NCI-H526 treated with DMSO at 0.1 percent for 48 hours (cell line): Measurements from ENCODE around the gene HK2.

Source experiments
- DNase-seq: peaks from one replicate; lab custom pipeline; 2025; lab: John Stamatoyannopoulos, UW

The HK2 gene

DNA sequence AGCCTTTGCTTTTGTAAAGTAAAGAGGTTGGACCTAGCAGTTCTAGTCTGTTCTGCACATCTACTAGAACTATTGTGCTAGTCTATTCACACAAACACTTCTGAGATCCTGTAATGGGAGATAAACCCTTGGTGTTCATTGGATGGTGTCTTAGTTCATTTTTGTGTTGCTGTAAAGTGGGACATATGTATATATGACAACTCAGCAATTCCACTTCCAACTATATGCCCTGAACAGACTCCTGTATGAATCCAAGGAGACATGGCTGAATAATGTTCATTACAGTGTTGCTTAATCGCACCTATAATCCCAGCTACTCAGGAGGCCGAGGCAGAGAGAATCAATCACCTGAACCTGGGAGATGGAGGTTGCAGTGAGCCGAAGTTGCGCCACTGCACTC lies 23.3 kb downstream of the HK2 start:
- DNase-seq = no peak

DNA sequence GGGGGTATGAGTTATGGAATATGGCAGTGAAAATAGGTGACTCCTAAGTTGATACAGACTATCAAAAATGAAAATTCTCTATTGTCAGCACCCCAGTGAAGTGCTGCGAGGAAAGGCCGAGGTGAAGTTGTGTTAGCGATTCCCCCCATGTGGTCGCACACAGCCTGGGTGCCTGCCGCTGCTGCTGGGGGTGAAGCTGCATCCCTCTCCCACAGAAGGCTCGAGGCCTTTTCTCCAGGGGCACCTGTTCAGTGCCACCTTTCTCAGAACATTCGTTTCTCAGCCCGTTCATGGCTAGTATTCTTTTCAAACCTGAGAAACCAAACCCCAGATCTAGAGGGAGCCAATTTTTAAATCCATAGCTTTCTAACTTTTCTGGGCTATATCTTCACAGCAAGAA lies 23.8 kb downstream of the HK2 start:
- DNase-seq = no peak

DNA sequence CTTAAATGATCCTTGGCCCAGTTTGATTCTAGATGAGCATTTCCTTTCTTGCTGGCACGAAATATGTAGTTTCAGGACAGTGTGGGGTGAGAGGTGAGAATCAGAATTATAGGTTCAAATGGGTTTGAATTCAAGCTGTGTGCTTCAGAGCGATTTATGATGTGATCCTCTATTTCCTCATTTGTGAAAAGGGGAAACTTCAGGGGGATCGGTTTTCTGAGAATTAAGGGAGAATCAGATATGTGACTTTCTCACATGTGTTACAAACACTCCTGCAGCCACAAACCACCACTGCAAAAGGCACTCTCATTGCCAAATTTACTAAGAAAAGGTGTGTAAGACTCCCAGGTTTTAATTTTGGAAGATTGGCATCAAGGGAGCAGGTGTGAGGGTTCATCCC lies 24.4 kb downstream of the HK2 start:
- no peak for DNase-seq

DNA sequence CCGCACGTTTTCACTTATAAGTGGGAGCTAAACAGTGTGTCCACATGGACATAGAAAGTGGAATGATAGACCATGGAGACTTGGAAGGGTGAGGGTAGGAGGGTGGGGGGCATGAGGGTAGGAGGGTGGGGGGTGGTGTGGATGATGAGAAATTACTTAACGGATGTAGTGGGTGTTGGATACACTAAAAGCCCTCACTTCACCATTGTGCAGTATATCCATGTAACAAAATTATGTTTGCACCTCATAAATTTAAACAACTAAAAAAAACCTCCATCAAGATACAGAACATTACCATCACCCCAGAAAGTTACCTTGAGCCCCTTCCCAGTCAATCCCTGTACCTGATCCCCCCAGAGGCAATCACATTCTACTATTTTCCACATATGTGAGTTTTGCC lies 26.2 kb downstream of the HK2 start:
- DNase-seq = no peak

DNA sequence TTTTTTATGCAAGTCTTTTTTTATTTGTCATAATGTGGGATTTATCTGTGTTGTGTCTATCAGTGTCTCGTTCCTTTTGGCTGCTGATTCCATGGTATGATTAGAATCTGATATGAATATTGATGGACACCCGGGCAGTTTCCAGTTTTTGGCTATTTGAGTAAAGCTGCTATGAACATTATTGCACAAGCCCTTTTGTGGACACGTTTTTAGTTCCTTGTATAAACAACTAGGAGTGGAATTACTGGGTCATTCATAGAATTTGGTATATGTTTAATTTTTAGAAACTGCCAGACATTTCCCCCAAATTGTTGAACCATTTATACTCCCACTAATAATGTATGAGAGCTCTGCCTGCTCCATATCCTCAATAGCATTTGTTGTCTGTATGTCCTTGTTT lies 26.6 kb downstream of the HK2 start:
- DNase-seq = no peak

DNA sequence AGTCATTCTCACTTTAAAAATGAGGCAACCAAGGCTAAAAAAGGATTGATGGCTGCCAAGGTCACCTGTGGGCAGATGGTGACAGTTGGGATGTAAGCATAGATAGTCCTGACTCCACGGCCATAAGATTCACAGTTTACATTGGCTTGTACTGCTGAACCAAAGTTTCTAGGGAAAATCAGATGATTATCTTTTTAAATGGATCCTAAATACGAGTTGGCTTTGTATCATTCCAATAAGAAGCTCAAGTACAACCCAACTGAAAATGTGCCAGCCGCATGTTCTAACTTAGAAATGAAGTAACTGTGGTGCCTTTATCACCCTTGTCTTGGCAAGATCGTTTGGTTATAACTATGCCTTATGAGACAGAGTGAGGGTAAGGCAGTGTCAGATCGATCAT lies 27.6 kb downstream of the HK2 start:
- DNase-seq = no peak

DNA sequence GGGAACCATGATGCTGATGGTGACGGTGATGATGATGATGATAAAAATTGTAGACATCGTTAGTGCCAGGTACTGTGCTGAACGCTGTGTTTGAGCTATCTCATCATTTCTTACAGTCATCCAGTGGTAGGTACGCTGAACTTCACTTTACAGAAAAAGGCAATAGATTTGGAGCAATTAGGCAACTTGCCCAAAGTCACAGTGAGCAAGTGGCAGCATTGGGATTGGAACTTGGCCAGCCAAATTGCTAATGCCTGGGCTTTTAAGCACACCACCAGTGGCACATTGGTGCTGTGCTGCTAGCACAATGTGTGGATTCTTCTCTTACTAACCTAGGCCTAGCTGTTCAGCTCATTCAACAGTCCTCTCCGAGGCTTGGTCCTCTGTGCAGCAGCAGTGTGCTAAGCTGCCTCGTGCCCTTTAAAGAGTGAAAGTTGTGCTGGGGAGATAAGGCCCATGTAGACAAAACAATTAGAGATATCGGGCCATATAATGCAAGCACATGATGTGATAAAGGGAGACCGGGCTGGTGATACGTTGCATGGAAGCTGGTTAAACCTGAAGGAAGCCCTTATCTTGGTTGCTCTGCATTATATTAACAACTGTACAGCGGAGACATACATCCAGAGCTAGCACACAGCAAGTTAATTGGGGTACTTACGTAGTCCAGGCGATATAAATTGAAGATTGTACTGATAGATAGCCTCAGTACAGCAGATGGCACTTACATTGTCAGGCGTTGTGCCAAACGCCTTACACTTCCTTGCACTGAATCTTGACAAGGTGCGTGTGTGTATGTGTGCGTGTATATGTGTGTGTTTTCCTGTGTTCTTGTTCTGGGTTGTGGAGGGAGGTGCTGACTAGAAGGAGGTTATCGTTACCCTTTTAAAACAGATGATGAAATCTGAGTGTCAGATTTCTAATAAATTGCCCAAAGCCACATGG lies 28.4 kb downstream of the HK2 start:
- DNase-seq = no peak

DNA sequence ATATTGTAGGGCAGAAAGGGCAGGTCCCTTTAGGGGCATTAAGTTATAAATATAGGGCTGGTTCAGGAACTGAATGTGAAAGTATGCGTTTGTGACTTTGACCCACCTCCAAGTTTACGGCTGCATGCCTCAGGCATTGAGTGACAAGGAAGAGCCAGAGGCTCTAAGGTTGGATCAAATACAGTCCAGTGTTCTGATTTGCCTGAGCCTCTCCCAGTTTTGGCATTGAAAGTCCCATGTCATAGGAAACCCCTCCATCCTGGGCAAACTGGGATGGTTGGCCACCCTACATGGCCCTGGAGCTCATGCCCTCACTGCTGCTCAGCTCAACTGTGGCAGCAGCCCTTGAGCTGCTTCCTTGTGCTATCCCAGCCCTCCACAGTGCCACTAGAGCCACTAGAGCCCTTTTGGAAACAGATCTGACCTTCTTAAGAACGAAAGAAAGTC lies 29.9 kb downstream of the HK2 start:
- no peak for DNase-seq

DNA sequence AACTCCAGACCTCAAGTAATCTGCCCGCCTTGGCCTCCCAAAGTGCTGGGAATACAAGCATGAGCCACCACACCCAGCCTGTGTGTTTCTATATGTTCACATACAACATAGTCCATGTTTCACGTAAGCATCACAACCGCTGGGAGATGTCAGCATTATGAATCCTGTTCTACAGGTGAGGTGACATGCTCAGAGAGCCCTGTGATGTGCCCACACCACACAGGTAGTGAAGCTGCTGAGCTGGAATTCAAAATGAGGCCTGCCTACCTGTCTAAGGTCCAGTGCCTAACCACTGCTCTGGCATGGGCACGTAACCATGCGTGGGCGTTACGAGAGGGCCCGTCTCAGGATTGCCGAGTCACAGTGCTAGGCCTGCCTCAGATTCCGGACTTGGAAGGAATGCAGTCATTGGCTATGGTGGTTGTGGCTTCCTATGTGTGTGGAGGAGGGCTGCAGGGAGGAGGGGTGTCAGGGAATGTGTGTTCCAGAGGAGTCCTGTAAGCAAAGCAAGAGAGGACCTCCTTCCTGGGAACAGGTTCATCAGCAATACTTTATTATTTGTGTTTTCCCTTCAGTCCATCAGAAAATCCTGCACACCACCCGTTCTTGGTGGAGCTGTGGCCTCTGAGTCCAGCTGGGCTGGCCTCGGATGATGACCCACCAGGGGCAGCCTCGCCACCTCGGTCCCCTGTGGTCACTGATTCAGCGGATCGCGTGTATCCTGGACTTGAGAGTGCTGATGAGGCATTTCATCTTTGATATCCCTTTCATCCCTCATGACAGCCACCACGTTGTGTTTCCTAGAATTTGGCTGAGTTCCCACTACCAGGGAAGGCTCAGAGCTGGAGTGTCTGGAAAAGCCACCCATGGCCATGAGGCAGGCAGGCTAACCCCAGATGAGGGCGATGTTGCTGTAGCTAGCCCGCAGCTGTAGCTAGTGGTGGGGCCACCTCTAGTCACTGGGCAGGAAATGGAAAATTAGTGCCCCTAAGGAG lies 31.1 kb downstream of the HK2 start:
- no peak for DNase-seq

DNA sequence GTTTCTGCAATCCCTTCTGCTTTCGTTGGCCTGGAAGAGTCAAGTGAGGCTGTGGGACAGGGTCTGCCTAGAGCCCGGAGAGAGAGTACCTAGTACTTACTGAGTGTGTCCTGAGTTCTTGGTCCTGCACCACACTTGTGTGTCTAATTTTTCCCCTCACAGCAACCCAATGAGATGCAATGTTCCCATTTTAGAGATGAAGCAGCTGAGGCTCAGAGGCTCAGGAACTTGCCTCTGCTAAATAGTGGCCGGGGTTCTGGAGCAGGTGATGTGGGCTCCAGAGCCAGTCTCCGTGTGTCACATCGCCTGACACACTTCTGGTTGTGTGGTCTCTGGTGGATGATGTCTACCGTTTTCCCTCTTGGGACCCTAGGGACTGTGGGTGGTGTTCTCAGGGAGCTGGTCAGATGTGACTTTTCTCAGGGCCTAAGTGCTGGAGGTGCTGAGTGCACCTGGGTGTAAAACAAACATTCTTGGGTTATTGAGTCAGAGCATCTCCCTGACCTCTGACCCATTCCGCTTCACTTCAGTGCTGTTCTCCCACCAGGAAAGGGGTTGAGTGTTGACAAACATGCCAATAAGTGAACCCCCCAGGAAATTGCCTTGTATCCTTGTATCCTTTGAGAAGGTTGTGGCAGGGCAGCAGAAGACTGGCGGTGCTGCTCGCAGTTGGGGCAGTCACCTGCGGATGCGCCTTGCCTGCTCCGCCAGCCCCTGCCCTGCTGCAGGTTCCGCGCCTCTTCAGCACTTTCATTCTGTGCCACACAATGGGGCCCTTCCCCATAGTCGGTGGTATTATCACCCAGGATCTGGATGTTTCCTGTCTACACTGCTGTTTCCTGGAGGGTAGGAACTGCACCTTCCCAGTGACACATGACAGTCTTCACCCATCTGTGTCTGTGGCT lies 32.1 kb downstream of the HK2 start:
- DNase-seq = no peak

DNA sequence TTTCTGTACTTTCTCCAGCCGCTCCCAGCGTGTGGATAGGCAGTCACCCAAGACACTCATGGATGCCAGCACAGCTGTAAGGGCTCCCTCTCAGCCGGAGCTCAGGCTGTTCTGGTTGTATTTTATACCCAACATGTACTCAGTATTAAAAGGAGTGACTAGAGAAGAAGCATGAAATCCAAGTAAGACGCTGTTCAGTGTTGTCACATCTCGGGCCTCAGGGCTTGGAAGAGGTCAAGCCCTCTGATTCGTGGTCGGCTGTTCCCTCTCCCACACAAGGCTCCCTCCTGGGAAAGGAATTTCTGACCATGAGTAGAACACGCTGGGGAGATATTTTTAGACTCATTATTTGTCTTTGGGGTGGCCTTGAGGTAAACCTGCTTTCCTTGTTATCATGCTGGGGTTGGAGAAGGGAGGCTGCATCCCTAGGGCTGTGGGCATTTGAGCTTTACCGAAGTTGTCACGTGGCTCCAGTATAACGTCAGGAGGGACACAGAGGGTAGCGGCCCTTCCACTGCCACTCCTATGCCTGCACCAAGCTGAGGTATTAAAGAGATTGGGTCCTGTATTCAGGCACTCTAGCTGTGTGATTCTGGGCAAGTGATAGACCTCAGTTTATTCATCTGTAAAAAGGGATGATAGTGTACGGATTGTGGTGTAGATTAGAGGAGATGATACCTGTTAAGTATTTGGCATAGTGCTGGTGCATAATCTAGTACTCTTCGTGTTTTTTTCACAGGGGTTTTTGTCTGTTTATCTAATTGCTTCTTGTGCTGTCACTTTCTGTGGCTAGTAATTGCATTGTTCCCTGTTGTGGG lies 34.1 kb downstream of the HK2 start:
- no peak for DNase-seq

DNA sequence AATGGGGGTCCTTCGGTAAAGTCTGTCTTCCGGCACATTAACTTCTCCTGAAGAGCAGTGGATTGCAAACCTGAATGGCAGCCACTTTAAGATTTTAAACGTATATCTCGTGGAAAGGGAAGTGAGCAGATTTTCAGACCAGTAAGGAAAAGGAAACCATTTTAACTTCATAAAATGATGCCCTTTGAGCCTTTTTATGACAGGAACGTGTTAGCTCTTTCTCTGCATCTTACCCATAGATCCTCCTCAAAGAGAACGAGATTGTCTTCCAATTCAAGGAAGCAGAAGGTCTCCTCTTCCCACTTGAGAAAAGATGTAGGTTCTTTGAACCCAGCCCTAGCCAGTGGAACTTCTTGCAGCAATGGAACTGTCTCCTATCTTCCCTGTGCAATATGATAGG lies 35.6 kb downstream of the HK2 start:
- DNase-seq = no peak

DNA sequence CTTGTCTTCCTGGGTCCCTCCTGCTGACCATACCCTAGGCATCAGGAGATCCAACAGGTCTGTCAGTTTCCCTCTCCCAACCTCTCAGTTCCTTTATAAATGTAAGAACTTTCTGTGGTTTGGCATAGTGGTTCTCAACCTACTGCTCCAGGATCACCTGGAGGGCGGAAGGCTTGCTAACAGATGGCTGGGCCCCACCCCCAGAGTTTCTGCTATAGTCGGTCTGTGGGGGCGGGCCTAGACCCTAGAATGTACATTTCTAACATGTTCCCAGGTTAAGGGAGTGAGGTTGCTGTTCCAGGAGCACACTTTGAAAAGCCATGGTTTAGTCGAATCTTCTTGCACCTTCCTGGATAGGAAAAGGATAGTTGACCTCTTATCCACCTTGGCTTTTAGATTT lies 37.0 kb downstream of the HK2 start:
- DNase-seq = no peak

DNA sequence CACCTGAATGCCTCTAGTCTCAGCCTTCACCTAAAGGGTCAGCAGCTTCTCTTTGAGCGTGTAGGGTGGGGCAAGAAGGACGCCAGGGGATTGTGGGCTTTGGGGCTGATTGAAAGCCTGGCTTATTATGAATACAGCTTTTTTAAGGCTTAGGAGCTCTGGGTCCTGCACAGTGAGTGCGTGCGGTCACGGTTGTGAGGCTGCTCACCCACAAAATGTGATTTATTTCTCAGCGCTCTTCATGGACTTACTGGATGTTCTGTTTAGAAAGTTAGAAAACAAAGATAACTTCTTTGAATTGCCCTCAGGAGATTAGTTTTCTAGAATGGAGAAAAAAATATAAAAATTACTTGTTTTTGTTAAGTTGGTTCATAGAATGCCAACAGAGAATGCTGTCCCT lies 37.5 kb downstream of the HK2 start:
- no peak for DNase-seq

DNA sequence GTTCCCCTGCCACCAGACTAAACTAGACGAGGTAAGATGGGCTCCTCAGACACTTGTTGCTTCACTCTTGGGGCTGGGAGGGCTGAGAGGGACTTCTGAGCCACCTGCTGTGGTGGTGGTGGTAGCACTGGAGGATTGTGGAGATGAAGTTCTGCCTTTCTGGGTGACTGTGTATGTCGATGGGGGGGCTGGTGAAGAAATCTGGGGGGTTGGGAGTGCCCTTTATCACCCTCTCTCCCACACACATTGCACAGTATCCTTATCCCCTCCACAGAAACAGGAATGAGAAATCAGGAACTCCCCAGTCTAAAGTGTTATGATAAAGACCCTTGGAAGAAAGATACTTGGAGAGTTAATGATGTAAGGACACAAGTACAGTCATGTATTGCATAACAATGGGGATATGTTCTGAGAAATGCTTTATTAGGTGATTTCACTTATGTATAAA lies 38.5 kb downstream of the HK2 start:
- no peak for DNase-seq

DNA sequence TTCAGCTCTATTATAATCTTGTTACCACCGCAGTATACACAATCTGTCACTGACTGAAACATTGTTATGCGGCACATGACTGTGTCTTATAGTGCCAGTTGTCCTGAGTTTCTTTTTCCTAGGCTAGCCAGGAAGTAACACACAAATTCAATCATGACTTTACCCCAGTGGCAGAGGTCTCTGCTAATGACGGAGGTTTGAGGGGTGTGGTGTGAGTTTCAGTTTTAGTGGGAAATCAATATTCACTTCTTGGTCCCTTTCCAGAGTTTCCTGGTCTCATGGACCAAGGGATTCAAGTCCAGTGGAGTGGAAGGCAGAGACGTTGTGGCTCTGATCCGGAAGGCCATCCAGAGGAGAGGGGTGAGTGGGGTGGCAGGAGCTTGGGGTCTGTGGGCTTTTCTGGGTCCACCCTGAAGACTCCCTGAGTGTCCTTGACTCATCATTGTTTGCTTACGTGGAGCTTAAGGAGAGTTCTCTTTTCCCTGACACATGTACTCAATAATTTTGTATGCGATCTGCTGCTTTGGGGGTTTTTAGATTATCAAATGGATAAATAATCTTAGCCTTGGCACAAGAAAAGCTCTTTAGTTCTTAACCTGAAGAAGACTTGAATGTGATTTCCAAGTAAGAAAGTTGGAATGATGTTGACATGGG lies 39.2 kb downstream of the HK2 start:
- no peak for DNase-seq

DNA sequence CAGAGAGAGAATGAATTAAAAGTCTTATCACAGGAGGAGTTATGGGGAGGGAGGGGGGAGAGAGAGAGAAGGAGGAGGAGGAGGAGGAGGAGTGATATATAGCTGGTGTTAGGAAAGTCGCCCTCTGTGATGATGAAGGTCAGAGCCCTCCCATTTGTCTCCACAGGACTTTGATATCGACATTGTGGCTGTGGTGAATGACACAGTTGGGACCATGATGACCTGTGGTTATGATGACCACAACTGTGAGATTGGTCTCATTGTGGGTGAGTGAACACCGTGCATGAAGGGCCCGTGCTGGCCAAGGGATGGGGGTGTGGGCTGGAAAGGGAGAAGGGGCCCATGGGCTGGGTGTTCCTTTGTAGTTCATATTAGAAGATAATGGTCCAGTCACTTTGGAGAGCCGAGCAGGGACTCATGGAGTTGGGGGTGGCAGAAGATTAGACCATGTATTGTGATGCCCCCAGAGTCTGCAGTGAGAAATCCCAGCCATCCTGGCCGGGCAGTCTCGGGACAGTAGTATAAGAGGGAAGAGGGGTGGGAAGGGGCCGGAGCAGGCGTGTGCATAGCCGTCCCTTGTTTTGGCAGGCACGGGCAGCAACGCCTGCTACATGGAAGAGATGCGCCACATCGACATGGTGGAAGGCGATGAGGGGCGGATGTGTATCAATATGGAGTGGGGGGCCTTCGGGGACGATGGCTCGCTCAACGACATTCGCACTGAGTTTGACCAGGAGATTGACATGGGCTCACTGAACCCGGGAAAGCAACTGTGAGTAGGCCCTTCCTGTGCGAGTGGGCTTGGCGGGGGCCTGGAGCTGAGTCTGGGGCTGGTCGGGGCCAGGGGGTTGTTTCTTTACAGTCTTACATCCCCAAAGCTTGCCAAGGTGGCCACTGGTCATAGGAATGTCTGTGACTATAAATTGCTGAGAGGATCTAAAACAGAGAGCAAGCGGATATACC lies 40.0 kb downstream of the HK2 start:
- no peak for DNase-seq

DNA sequence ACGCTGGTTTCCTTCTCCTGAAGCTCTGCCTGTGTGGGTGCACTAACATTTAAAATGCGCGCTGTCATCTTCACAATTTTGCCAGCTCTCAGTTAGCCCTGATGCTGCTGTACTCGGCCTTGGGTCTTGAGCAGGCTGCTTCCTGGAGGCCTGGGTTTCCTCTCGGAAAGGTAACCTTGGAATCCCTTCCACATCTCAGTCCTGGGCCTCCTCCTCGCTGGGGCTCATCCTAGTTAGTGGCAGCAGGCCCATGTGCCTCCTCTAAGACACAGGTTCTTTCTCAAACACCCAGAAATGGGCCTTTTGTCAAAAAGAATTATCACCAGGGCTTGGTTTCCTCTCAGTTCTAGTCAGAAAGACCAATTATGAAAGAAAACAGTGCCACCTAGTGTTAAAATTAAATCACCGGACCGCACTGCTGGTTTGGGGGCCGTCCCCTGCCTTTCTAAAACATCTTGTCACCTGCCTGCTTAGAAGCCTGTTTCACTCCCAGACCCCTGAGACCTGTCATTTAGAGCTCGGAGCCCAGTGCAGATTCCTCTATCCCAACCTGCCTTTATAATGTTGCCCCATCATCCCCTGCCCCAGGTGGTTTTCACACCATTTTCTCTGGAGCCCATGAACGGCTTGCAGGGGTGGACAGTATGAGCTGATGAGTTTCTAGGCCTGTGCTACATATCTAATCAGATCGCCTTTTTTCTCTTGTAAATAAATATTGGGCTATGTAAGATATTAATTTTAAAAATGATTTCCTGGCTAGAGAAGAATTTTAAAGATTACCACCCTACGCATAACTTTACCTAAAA lies 42.4 kb downstream of the HK2 start:
- peak; percentile 14 for DNase-seq
